IMR-90 (cell line): ENCODE data around the gene ZSCAN32. TPM values are rescaled to one million over a fixed set of nuclear protein-coding genes. Genes with fewer than 3 reads are reported as not detected.

Experiments
- ATAC-seq: fragments of 200-7000 bp; cut with Tn5 transposase; 2 replicates; pipeline ENCODE4 v1.9.1; 2020; ENCODE audit warnings: low read depth, mild to moderate bottlenecking, moderate library complexity
- BruUV-seq: library from RNA; stranded (reverse); fragments of 400-500 nt; replicated peaks from 2 replicates; lab custom pipeline; 2021; lab: Mats Ljungman, UMichigan
- CTCF ChIA-PET: fragments of 300-600 bp; formaldehyde crosslinking; extraction: SDS; loops from one replicate; lab custom pipeline; 2021; ENCODE audit warnings: antibody characterized with exemption; lab: Yijun Ruan, JAX
- POLR2A ChIA-PET: fragments of 300-600 bp; sonication (Branson Sonifier 250); formaldehyde crosslinking; loops from one replicate; lab custom pipeline; 2022; ENCODE audit warnings: antibody characterized with exemption; ENCODE audit not compliant: unreplicated experiment; lab: Charles Lee
- DNase-seq: peaks from one replicate; pipeline ENCODE4 v3.0.0; 2013
- H2AFZ ChIP-seq: replicated peaks from 2 replicates; pipeline ENCODE3; 2013; ENCODE audit warnings: low read length, mild to moderate bottlenecking; ENCODE audit not compliant: poor library complexity
- H2AK5ac ChIP-seq: 2 replicates; pipeline ENCODE4 v1.6.1; 2013; ENCODE audit warnings: low read depth, low read length, inconsistent platforms
- H2AK9ac ChIP-seq: replicated peaks from 2 replicates; pipeline ENCODE3; 2013; ENCODE audit warnings: mild to moderate bottlenecking, low read depth, low read length, moderate library complexity; ENCODE audit not compliant: poor library complexity
- H2BK120ac ChIP-seq: 2 replicates; pipeline ENCODE4 v1.6.1; 2013; ENCODE audit warnings: low read depth, low read length, inconsistent platforms
- H2BK15ac ChIP-seq: 3 replicates; pipeline ENCODE4 v1.6.1; 2013; ENCODE audit warnings: low read depth, low read length, inconsistent platforms
- H2BK20ac ChIP-seq: 2 replicates; pipeline ENCODE4 v1.6.1; 2013; ENCODE audit warnings: low read depth, mild to moderate bottlenecking, inconsistent platforms, low read length, moderate library complexity
- H2BK5ac ChIP-seq: 2 replicates; pipeline ENCODE4 v1.6.1; 2013; ENCODE audit warnings: mild to moderate bottlenecking, low read depth, low read length, inconsistent platforms; ENCODE audit not compliant: poor library complexity, severe bottlenecking
- H3K14ac ChIP-seq: replicated peaks from 2 replicates; pipeline ENCODE4 v1.6.1; 2013; ENCODE audit warnings: low read depth, low read length, inconsistent platforms
- H3K18ac ChIP-seq: 2 replicates; pipeline ENCODE4 v1.6.1; 2013; ENCODE audit warnings: low read depth, low read length, control low read depth
- H3K23ac ChIP-seq: 2 replicates; pipeline ENCODE4 v1.6.1; 2013; ENCODE audit warnings: low read depth, low read length, inconsistent platforms
- H3K27ac ChIP-seq: 2 replicates; pipeline ENCODE4 v1.5.1; 2013; ENCODE audit warnings: mild to moderate bottlenecking, control low read depth, low read length; ENCODE audit not compliant: insufficient read depth
- H3K27me3 ChIP-seq: 2 replicates; pipeline ENCODE4 v1.6.1; 2013; ENCODE audit warnings: low read length; ENCODE audit not compliant: control insufficient read depth, insufficient read depth
- H3K36me3 ChIP-seq: 2 replicates; pipeline ENCODE4 v1.6.1; 2013; ENCODE audit warnings: low read length, mixed read lengths; ENCODE audit not compliant: control insufficient read depth, insufficient read depth
- H3K4ac ChIP-seq: 2 replicates; pipeline ENCODE4 v1.6.1; 2013; ENCODE audit warnings: low read depth, low read length, inconsistent platforms
- H3K4me1 ChIP-seq: 2 replicates; pipeline ENCODE4 v1.6.1; 2013; ENCODE audit warnings: low read length, mixed read lengths; ENCODE audit not compliant: control insufficient read depth, insufficient read depth
- H3K4me2 ChIP-seq: 2 replicates; pipeline ENCODE4 v1.6.1; 2013; ENCODE audit warnings: low read depth, mild to moderate bottlenecking, control low read depth, low read length, moderate library complexity
- H3K4me3 ChIP-seq: 2 replicates; pipeline ENCODE4 v1.5.1; 2013; ENCODE audit warnings: low read depth, mild to moderate bottlenecking, control low read depth, low read length, moderate library complexity; ENCODE audit not compliant: insufficient read depth
- H3K56ac ChIP-seq: 2 replicates; pipeline ENCODE4 v1.6.1; 2013; ENCODE audit warnings: low read length, inconsistent platforms; ENCODE audit not compliant: insufficient read depth; ENCODE audit errors: extremely low read depth
- H3K79me1 ChIP-seq, 2 experiments: 2 replicates each; pipeline ENCODE4 v1.6.1; 2013; ENCODE audit warnings: low read length in 2 of 2, inconsistent platforms in 1 of 2, low read depth in 1 of 2
- H3K9ac ChIP-seq: 2 replicates; pipeline ENCODE4 v1.6.1; 2013; ENCODE audit warnings: low read depth, low read length, control low read depth
- H3K9me1 ChIP-seq: 2 replicates; pipeline ENCODE4 v1.6.1; 2013; ENCODE audit warnings: low read length, inconsistent platforms; ENCODE audit not compliant: insufficient read depth
- H3K9me3 ChIP-seq: 2 replicates; pipeline ENCODE4 v1.6.1; 2013; ENCODE audit warnings: low read length; ENCODE audit not compliant: control insufficient read depth, insufficient read depth
- H4K20me1 ChIP-seq: 2 replicates; pipeline ENCODE4 v1.6.1; 2013; ENCODE audit warnings: low read length, inconsistent platforms; ENCODE audit not compliant: insufficient read depth
- H4K5ac ChIP-seq: 2 replicates; pipeline ENCODE4 v1.6.1; 2013; ENCODE audit warnings: mild to moderate bottlenecking, low read depth, low read length, control low read depth
- H4K8ac ChIP-seq, 2 experiments: 2 replicates each; pipeline ENCODE4 v1.6.1; 2013; ENCODE audit warnings: low read depth in 2 of 2, low read length in 2 of 2, control low read depth in 1 of 2, inconsistent platforms in 1 of 2
- H4K91ac ChIP-seq: 2 replicates; pipeline ENCODE4 v1.6.1; 2013; ENCODE audit warnings: low read depth, low read length, inconsistent platforms; ENCODE audit not compliant: insufficient read depth
- CEBPB ChIP-seq: IDR thresholded peaks from 2 replicates; pipeline ENCODE4 v1.6.1; 2012; ENCODE audit warnings: low read depth, low read length, improper control_type of control experiment
- WGBS, 2 experiments: methylation state at CpG; one replicate each; pipeline versions ENCODE4 v1.1.5 to v1.1.7; 2013; ENCODE audit warnings: missing lambda C conversion rate in 2 of 2; ENCODE audit not compliant: insufficient read length in 1 of 2; ENCODE audit errors: extremely low coverage in 2 of 2; 5-methylcytosine and 5-hydroxymethylcytosine counted together
- dilution Hi-C: fragments of 300-500 bp; cut with HindIII; formaldehyde crosslinking; loops from one replicate; pipeline ENCODE4 v1.14.3; 2018; ENCODE audit warnings: low sequenced_read_pairs; ENCODE audit not compliant: unreplicated experiment
- in situ Hi-C: fragments of 300-500 bp; cut with MboI; formaldehyde crosslinking; loops from 3 replicates; pipeline ENCODE4 v1.14.3; 2019; ENCODE audit warnings: low sequenced_read_pairs, inconsistent platforms, mixed read lengths
- intact Hi-C: fragments of 100-400 bp; cut with micrococcal nuclease; formaldehyde crosslinking; loops from 2 replicates; pipeline ENCODE4 v1.10.0; 2022
- polyA plus RNA-seq, 3 experiments: library from polyadenylated mRNA; depleted of rRNA; stranded (reverse); fragments of >200 nt; gene quantifications; 2 replicates each; pipeline ENCODE4 v1.2.3, GENCODE V29; 2012; ENCODE audit warnings: low replicate concordance in 1 of 3
- total RNA-seq: library from RNA; depleted of rRNA; stranded (reverse); fragments of >200 nt; gene quantifications from 2 replicates; pipeline ENCODE4 v1.2.3, GENCODE V29; 2012

Gene ZSCAN32
- total and polyA plus RNA-seq, 2 of the 4 experiments (the other 2 are of a cell fraction), result 13.0 to 16.5 TPM

GRCh38 chr16:3356118-3356517 lies 44.7 kb downstream of the ZSCAN32 start:
- Histone ChIP-seq H4K20me1 (no peaks in the 10 kb centered on the region), H3K4me3 (no peak overlapping the region), H3K4ac (no peak overlapping the region), H3K79me1 (no peaks in the 10 kb centered on the region), H4K8ac (no peak overlapping the region), H3K4me2 (no peak overlapping the region), H4K91ac (no peak overlapping the region), H3K23ac (no peak overlapping the region), H3K9me1 (no peaks in the 10 kb centered on the region), H2BK15ac (no peak overlapping the region), H3K9me3 (peaks cover 5% of the 10 kb centered on the region; the same call in 1 of the 2 replicates), H3K4me1 (no peaks in the 10 kb centered on the region), H2AK9ac (no peak overlapping the region), H2AFZ (peak overlapping the region; percentile 4), H3K18ac (no peak overlapping the region), H3K14ac (no peak overlapping the region), H2BK120ac (no peak overlapping the region), H3K9ac (no peak overlapping the region), H4K5ac (no peak overlapping the region), H3K56ac (no peak overlapping the region), H2AK5ac (no peak overlapping the region), H3K27ac (no peak overlapping the region), H2BK20ac (no peak overlapping the region), H3K36me3 (no peaks in the 10 kb centered on the region), H3K27me3 (no peaks in the 10 kb centered on the region; the same call in 1 of the 2 replicates), H2BK5ac (no peak overlapping the region)
- ChIA-PET POLR2A (no interaction called here), CTCF (no interaction called here)
- intact Hi-C loops (no loop called here), dilution Hi-C loops (no loop called here), in situ Hi-C loops (no loop called here)
- DNase-seq (no peak), ATAC-seq (no peak)
- TF ChIP-seq CEBPB, result no peak
- 65% methylated on average over 2 of the region's 10 CpGs; no CpG with 5 or more reads in 1 of the 2 experiments for WGBS, 2 experiments
- no TSS peak for BruUV-seq
